ENCODE results near the gene YPEL2.

- TF ChIP-seq CTCF (IDR thresholded peaks at IDR 0.05; ENCODE audit: insufficient read depth, low read length, poor library complexity, severe bottlenecking) = no peak
- TF ChIP-seq EZH2phosphoT487 (conservative IDR thresholded peaks at IDR 0.05; ENCODE audit: low read length) = no peak
These were observed 93.9 kb downstream of the YPEL2 start for GRCh38 chr17:59425085-59425931.

Measured in SU-DHL-6 (cell line).